Hepatocyte (in vitro differentiated cells): Measurements from ENCODE around the gene RFTN2.

Source experiments
- CTCF ChIP-seq: fragments of 200-600 bp; sonication (generic); IDR thresholded peaks from 2 replicates; pipeline ENCODE4 v1.5.1; 2016; ENCODE audit warnings: antibody characterized with exemption, mild to moderate bottlenecking; ENCODE audit not compliant: poor library complexity
- EZH2 ChIP-seq: fragments of 200-600 bp; sonication (generic); IDR thresholded peaks from 2 replicates; pipeline ENCODE4 v1.6.1; 2016; ENCODE audit warnings: antibody characterized with exemption, mild to moderate bottlenecking, borderline replicate concordance

- TF ChIP-seq EZH2 = no peak
- no peak for TF ChIP-seq CTCF
Measured at GRCh38 chr2:197677056-197677455, 1.7 kb upstream of the RFTN2 start.
